ENCODE results near the gene FBN3.

DNA sequence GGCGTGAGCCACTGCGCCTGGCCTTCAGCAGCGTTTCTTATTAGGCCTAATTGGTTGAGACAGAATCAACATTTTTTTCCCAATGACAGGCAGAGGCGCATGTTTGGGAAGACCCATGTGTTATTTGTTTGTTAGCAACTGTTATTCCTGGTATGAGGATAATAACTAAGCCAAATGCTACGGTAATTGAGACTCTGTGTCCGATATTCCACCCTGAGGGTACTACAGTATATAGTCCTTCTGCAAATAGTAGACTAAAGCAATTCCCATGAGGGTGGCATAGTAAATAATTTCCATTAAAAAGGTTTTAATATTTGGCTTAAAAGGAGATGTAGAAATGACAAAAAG is 115.2 kb downstream of the FBN3 start:
- TF ChIP-seq, protein P1, sequence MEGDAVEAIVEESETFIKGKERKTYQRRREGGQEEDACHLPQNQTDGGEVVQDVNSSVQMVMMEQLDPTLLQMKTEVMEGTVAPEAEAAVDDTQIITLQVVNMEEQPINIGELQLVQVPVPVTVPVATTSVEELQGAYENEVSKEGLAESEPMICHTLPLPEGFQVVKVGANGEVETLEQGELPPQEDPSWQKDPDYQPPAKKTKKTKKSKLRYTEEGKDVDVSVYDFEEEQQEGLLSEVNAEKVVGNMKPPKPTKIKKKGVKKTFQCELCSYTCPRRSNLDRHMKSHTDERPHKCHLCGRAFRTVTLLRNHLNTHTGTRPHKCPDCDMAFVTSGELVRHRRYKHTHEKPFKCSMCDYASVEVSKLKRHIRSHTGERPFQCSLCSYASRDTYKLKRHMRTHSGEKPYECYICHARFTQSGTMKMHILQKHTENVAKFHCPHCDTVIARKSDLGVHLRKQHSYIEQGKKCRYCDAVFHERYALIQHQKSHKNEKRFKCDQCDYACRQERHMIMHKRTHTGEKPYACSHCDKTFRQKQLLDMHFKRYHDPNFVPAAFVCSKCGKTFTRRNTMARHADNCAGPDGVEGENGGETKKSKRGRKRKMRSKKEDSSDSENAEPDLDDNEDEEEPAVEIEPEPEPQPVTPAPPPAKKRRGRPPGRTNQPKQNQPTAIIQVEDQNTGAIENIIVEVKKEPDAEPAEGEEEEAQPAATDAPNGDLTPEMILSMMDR (conservative IDR thresholded peaks at IDR 0.05 in 1 of 2, IDR thresholded peaks at IDR 0.05 in 1 of 2; ENCODE audit: extremely low read depth in 1 of 2, insufficient read depth in 1 of 2, low read depth in 1 of 2, low read length in 2 of 2): no peak
- TF ChIP-seq EZH2 (IDR thresholded peaks at IDR 0.05; ENCODE audit: borderline replicate concordance, low read length): no peak

All from mammary epithelial cell (primary cell).